Inflammatory macrophage (primary cell): Measurements from ENCODE around the gene FXYD3.

ENCODE experiments used
- DNase-seq, 2 donors: peaks; one replicate each; pipeline ENCODE4 v3.0.0-alpha.2; 2020 to 2022
- total RNA-seq, 18 experiments: gene quantifications; one replicate each; lab custom pipeline; 2026; ENCODE audit warnings: mixed read lengths in 6 of 18, inconsistent platforms in 2 of 18; lab: John Stamatoyannopoulos, UW

The FXYD3 gene, protein sequence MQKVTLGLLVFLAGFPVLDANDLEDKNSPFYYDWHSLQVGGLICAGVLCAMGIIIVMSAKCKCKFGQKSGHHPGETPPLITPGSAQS
- 0 to 0.13 (median 0) reads per million in 18 experiments for total RNA-seq

DNA sequence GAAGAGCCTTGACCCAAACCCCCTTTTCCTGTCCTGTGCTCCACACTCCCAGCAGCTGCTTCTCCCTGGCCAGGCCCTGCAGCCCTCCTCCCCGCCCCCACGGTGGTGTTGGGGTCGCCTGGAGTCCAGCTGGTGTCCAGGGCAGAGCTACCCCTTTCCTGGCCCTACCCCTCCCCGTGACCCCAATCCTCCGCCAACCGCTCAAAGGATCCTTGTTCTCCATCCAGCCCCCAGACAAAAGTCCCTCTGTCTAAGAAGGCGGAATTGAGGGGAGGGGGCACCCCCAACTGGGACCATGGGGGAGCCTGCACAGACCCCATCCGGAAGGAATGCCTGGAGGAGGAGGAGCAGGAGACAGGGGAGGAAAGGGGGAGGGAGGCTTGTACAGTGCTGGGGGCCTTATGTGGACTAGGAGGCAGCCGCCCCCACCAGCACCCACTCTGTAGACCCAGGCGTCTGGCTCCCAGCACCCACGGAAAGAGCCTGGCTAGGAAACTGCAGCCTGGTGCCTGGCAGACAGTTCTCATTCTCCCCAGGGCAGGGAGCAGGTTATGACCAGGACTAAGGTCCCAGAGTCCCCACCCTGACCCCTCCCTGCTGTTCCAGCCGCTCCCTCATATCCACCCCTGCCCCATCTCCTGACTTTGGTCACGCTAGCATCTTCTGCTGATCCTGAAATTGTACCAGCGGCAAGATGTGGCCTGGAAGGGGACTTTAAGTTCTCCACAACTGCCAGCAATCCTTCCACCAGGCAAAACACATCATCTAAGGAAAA, at the start of gene FXYD3:
Gene FXYD3, plus strand, starts transcription at position 647 of the 775 bp plus-strand sequence. CDS start 3,554 bp downstream, outside the sequence.
- no peak for DNase-seq

DNA sequence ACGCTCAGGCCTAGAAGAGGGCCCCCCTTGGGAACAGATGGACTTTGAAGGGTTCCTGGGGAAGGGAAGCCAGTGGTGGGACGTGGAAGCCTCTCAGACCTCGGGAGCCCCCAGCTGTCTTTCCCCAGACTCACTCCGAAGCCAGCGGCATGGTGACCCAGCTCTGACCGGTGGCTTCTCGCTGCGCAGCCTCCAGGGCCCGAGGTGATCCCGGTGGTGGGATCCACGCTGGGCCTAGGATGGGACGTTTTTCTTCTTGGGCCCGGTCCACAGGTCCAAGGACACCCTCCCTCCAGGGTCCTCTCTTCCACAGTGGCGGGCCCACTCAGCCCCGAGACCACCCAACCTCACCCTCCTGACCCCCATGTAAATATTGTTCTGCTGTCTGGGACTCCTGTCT, 49.5 kb upstream of the FXYD3 start:
- no peak for DNase-seq

DNA sequence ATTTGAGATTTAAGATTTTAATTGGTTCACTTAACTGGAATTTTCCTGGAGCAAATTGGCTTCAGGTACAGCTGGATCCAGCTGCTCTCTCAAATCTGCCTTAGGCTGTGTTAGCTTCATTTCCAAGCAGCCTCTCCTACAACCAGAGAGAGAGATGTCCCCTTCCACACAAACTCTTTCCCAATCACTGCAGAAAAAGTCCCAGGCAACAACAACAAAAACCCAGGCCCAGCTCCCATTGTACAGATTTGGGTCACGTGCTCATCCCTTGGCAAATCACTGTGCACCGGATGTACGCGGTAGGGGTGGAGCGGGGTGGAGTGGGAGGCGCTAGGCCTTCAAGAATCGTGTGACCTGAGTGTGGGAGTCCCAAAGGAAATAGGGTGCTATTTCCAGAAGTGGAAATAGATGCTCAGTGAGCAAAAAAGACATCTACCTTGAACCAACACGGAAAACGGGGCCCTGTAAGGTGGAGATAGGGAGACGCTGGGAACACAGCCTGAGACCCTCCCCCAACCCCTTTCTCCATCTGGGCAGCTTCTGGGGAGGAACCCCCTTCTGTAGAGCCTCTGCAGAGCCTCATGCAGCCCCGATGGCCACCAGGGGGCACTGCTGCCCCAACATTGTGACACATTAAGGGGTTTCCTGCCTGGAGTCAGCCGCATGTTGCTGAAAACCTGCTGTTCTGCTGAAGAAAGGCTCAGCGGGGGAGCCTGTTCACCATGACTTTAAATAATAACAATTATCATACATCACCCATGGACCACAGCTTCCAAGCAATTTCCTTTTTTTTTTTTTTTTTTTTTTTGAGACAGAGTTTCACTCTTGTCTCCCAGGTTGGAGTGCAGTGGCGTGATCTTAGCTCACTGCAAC, 48.7 kb upstream of the FXYD3 start:
- peak; percentile 87 to 90 for DNase-seq

DNA sequence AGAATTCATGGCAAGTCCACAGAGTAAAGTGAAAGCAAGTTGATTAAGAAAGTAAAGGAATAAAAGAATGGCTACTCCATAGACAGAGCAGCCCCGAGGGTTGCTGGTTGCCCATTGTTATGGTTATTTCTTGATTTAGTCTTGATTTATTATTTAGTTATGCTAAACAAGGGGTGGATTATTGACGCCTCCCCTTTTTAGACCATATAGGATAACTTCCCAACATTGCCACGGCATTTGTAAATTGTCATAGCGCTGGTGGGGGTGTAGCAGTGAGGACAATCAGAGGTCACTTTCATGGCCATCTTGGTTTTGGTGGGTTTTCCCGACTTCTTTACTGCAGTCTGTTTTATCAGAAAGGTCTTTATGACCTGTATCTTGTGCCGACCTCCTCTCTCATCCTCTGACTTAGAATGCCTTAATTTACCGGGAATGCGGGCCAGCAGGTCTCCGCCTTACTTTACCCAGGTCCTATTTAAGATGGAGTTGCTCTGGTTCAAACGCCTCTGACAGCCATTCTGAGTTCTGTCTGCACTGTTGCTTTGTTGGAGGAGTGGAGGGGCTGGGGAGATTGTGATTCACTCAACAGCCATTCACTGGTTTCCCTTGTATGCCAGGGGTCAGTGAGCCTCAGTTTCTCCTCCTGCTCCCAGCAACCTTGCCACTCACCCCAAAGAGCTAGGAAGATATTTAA, 46.5 kb upstream of the FXYD3 start:
- no peak for DNase-seq

DNA sequence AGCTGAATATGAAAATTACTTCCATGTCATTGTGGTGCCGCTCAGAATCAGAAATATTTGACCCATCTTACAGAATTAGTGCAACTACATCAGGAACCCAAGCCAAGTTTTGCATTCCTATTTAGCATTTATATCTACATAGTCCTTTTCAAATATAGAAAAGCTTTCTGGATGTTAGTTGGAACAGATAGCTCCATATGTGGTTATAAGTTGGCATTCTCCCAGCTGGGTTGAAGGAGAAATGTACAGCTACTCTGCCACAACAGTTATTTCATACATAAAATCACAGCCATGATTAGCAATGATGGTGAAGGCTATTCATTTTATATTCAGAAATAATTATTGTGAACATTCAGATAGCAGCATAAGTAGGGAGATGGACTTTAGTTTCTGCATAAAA, 45.9 kb upstream of the FXYD3 start:
- no peak for DNase-seq

DNA sequence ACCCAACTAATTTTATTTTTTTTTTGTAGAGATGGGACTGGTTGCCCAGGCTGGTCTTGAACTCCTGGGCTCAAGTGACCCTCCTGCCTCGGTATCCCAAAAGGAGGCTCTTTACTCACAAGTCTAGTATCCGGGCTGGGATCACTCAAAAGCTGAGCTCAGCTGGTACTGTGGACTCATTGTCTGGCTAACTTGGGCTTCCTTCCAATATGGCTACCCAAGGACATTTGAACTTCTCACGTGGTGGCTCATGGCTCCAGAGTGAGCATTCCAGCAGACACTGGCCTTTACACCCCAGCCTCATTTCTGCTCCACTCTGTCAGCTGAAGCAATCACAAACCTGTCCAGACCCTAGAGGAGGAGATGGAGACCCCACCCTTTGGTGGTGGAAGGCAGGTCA, 45.2 kb upstream of the FXYD3 start:
- DNase-seq: no peak

DNA sequence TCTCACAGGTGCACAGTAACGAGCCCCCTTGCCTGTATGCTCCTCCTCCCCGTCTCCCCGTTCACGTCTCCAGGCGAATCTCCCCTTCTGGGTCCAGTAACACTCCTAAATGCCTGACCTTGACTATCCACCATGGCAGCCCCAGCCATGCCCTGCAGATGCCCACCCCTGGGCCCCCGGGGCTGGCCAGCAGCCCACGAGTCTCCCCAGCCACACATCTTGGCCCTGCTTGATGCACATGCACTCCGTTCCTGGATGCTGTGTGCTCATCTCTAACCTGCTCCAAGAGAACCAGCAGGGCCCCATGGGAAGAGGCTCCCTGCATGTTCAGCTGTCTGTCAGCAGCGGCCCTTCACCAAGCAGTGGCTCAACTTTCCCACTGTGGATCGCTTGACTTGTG, 42.1 kb upstream of the FXYD3 start:
- DNase-seq: no peak

DNA sequence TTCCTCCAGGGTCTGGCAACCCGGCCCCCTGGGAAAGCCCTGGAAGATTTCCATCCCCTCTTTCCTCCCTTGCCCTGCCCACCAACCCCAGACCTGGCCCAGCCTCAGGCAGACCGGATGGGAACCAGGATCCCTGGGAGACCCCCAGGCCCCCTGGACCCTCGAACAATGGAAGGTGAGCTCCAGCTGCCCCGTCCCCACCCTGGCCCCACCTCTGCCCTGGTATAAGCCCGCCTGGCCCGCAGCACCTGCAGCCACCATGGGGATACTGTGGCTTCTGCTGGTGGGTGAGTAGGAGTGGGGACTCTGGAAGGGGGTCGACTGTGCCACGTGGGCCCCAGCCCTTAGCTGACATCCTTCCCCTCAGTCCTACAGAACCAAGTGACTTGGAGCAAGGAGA, 41.7 kb upstream of the FXYD3 start:
- DNase-seq: no peak

DNA sequence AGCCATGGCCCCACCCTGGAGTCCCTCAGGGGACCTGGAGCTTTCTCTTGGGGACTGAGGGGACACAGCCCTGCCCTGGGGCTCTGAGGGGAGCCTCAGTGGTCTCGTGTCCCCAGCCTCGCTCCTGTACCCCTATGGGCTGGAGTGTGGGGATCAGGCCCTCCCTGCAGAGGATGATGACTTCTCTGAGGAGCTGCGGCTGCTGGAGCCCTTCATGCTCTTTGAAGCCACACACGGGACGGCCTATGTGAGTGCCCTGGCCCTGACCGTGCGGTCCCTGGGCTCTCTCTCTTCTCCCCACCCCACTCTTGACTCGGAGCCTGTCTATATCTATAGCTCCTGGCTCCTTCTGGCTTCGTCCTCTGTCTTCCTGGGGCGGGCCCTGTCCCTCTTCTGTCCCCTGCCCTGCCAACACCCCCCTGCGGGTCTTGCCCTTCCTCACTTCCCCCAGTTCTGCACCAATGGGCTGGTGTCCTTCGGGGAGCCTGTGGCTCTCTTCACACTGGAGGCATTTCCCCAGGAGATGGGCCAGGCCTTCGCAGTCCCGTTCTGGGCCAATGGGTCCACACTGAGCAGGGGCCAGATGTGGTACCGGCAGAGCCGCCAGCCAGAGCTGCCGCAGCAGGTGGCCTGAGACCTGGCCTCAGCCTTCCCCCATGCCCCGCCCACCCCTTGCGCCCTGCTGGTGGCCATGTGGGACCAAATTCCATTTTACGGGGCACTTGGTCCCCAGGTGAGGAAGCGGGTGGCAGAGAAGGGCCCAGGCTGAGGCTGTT, 41.0 kb upstream of the FXYD3 start:
- no peak for DNase-seq

DNA sequence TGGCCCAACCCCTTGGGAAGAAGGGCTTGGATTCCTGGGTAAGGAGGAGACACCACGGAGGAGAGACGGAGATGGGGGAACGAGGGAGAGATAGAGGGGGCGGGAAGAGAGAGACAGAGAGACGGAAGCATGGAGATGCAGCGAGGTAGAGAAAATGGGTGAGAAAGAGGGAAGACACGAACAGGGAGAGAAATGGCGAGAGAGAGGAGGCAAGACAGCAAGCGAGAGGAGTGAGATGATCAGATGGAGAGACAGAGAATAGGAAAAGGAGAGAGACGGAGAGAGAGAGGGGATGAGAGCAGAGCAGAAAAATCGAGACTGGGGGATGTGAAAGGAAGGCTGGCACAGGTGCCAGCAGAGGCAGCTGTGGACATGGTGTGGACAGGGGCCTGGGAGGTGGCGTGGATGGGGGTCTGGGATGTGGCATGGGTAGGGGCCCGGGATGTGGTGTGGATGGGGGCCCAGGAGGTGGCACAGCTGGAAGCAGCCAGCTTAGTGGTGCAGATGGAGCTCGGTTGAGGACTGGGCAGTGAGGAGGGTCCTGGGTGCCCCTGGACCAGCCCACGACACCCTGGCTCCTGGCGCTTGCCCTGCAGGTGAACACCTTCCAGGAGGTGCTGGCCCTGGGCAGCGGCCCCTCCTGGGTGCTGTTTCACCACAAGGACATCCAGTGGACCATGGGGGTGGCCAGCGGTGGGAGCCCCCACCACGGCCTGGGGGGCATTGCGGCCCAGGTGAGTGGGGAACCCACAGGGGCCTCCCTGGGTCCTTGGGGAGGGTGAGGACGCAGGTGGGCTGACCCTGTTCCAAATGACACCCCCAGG, 40.2 kb upstream of the FXYD3 start:
- no peak for DNase-seq

DNA sequence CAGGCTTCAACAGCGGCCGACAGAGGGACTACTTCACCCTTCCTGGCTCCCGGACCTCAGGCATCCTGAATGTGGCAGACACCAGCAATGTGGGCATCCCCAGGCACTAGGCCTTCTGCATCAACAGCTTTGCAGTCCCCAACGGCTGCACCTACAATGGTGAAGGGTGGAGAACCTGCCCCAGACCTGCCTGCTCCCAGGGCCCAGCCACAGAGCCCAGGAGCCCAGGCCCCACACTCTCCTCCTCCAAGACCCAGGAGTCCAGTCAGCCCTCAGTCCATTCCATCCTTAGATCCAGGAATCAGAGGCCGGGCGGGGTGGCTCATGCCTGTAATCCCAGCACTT, 39.6 kb upstream of the FXYD3 start:
- DNase-seq: no peak

DNA sequence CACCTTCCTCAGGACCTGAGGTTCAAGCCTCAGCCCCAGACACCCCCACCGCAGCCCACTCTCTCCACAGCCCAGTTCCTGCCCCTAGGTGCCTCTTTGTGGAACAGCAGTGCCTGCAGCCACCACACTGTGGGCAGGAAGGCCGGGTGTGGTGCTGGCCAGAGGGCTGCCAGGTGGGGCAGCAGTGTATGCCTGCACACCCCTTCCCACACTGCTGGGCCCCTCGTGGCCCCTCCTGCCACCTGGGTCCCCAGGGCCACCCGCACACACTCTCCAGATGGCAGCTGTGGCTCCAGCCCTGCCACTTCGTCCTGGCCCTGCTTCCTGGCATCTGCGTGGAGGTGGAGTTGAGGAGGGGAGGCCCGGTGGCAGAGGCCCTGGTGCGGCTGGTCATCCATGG, 39.0 kb upstream of the FXYD3 start:
- no peak for DNase-seq

DNA sequence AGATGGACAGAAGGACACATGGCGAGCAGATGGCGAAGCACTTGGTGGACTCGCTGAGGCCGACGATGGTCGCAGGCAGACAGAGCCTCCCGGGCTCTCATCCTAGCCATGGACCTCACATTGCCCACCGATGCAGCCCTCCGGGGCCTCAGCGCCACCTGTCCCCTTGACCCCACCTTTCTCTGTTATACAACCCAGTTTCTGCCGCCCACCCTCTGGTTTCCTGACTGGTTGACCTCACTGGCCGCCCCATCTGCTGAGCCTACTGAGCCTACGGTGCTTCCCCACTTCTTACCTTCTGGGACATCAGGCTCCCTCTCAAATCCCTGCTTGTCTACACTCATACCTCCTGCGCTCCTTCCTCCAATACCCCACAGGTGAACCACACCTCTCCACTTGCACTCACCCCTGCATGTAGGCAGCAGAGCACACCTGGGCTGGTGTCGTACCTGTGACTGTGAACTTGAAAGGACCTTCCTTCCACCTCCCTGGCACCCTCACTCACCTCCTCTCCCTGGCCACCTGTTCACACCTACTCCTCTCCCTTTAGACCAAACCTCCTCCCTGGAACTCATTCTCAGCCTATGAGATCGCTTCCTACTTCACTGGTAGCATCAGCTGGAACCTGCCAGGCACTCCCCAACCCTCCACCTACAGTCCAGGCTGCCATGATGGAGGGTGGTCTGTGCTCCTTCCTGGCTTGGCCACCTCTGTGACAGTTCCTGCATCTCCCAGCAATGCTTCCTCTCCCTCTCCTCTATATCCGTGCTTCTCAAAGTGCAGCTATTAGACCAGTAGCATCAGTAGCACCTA, 38.0 kb upstream of the FXYD3 start:
- no peak for DNase-seq

DNA sequence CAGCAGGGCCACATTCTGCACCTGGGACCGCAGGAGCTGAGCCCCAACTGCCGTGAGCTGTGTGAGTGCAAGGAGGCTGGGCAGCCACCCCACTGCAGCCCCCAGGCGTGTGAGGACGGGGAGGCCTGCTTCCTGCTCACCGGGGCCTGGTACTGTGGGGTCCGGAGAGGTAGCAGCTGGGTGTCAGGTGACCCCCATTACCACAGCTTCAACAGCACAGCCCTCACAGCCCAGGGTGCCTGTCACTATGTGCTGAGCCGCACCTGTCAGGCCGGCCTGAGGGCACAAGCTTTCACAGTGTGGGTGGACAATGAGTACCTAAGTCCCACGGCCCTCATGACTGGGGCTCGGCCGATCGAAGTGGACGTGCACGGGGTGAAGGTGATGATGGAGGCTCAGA, 35.8 kb upstream of the FXYD3 start:
- no peak for DNase-seq

DNA sequence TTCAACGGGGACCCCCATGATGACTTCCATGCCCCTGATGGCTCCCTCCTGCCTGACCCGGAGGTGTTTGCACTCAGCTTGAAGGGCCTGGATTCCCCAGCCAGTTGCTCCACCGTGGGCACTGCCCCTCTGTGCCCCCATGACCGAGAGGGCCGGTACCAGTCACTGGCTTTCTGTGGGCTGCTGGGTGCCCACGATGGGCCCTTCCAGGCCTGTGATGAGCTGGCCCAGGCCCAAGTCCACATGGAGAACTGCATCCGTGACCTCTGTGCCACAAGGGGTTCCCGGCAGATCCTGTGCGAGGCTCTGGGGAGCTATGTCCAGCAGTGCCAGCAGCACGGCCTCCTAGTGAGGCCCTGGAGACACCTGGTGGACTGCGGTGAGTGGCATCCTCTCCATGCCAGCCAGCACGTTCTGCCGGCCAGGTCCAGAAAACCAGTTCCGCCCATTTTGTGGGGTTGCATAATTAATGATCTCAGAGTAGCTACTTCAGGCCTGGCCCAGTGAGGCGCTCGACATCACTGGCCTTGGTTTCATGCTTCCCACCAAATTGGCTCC, 34.9 kb upstream of the FXYD3 start:
- DNase-seq: no peak

DNA sequence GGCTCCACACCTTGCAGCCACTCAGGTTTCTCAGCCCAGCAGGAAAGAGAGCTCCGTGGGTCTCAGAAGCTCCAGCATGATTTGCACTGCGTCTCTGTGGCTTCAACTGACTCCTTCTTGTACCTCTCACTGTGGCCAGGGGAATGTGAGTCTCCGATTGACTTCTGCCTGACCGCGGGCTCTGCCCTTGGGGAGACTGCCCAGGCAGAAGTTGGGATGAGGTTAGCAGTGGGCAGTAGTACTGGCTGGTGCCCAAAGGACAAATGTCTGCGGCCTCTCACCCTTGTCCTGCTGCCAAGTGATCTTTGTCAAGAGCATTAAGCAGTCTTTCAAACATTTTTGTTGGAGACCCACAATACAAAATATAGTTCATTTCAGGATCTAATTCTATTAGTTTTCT, 34.4 kb upstream of the FXYD3 start:
- DNase-seq: no peak

DNA sequence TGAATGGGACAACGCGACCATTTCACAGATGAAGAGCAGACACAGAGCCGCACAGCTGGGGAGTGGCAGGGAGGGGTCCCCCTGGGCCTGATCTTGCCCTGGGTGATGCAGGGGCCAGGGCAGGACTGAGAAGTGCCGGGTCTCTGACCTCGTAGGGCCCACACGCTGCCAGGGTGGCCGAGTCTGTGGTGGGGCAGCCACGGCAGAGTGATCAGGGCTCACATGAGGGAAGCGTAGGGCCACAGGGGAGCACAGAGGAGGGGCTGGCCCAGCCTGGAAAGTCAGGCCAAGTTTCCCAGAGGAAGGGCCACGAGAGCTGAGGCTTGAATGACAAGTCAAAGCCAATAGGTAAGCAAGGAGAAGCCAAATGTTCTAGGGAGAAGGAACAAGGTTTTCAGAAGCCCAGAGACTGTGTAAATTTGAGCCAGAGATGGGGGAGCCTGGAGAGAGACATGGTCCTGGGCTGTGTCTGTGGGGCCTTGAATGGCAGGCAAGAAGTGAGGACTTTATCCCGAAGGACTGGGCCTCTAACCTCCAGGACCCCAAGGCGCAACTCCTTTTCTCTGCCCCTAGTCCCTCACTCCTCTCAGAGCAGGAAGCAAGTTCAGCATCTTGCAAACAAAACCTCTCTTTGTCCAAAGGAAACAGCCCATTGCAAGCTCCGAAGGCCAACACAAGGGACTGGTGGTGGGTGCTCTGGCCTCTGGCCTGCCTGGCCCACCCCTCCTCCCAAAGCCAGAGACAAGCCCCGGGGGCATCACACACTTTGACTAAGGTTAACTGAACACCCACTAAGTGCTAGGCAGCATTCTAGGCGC, 31.7 kb upstream of the FXYD3 start:
- DNase-seq: no peak

DNA sequence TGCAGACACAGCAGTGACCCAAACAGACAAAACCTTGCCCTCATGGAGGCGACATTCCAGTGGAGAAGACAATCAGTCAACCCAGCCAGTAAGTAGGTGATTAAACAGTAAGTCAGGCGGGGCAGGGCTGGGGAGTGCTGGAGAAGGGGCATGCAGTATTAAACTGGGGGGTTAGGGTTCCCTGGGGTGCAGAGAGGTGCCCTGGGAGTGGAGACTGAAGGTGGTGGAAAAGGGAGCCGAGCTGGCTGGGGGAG, 31.2 kb upstream of the FXYD3 start:
- DNase-seq: no peak

DNA sequence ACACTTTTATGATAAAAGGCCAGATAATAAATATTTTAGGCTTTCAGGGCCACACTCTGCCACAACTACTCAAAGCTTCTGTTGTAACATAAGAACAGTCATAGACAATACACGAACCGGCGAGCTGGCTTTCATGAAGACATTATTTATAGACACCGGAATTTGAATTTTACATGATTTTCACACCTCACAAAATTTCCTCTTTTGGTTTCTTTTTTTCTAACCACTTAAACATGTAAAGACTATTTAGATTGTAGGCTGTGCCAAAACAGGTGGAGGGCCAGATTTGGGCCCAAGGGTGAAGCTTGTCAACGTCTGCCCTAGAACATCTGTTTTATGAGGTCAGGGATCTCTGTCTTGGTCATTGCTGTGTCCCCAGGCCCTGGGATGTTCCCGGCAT, 29.7 kb upstream of the FXYD3 start:
- DNase-seq: no peak

DNA sequence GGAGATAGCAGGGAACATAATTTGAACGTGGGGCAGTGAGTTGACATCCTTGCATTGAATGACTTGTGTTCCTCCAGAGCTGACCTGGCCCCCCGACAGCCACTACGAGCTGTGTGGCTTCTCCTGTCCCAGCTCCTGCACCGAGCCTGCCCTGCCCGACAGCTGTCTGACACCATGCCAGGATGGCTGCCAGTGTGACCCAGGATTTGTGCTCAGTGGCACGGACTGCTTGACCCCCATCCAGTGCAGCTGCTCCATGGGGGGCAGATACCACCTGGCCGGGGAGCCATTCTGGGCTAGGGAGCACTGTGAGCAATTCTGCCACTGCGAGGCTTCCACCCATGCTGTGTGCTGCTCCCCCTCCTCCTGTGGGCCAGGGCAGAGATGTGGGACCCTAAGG, 29.2 kb upstream of the FXYD3 start:
- DNase-seq: no peak
